IMR-90 (cell line): Measurements from ENCODE around the gene ANGPTL4.

Experiments used
- CEBPB ChIP-seq: IDR thresholded peaks from 2 replicates; pipeline ENCODE4 v1.6.1; 2012; ENCODE audit warnings: low read depth, low read length, improper control_type of control experiment
- CTCF ChIP-seq: conservative IDR thresholded peaks from 2 replicates; pipeline ENCODE4 v1.5.1; 2012; ENCODE audit warnings: mild to moderate bottlenecking, low read depth, low read length, improper control_type of control experiment
- POLR2A ChIP-seq: IDR thresholded peaks from 2 replicates; pipeline ENCODE4 v1.6.1; 2012; ENCODE audit warnings: mild to moderate bottlenecking, low read depth, low read length
- RAD21 ChIP-seq: IDR thresholded peaks from 2 replicates; pipeline ENCODE4 v1.6.1; 2012; ENCODE audit warnings: low read length, improper control_type of control experiment
- RFX5 ChIP-seq: IDR thresholded peaks from 2 replicates; pipeline ENCODE4 v1.8.0; 2012; ENCODE audit warnings: low read depth, mild to moderate bottlenecking, low read length, moderate library complexity

GRCh38 chr19:8357007-8357521, 6.9 kb upstream of the ANGPTL4 start:
- no peak for TF ChIP-seq CTCF
- TF ChIP-seq POLR2A = no peak
- TF ChIP-seq CEBPB = no peak
- TF ChIP-seq RAD21 = no peak
- TF ChIP-seq RFX5 = no peak
